Fibroblast of lung (primary cell): ENCODE data around the gene B9D1. TPM values are rescaled to one million over a fixed set of nuclear protein-coding genes. Genes with fewer than 3 reads are reported as not detected.

ENCODE experiments used
- DNase-seq, 2 donors: peaks; one replicate each; pipeline versions ENCODE4 v3.0.0 to v3.0.0-alpha.2; 2010; ENCODE audit warnings: low read depth in 2 of 2
- H2AFZ ChIP-seq: 2 replicates; pipeline ENCODE4 v1.5.1; 2012; ENCODE audit warnings: low read length, control low read depth, inconsistent platforms
- H3K27ac ChIP-seq: 2 replicates; pipeline ENCODE4 v1.5.1; 2011; ENCODE audit warnings: low read length, control low read depth; ENCODE audit not compliant: insufficient read depth
- H3K27me3 ChIP-seq: 2 replicates; pipeline ENCODE4 v1.5.1; 2011; ENCODE audit warnings: mild to moderate bottlenecking, low read length; ENCODE audit not compliant: control insufficient read depth, insufficient read depth
- H3K36me3 ChIP-seq: 2 replicates; pipeline ENCODE4 v1.5.1; 2011; ENCODE audit warnings: low read length; ENCODE audit not compliant: control insufficient read depth, insufficient read depth
- H3K4me1 ChIP-seq: 2 replicates; pipeline ENCODE4 v1.5.1; 2011; ENCODE audit warnings: low read length; ENCODE audit not compliant: control insufficient read depth, insufficient read depth; ENCODE audit errors: extremely low read depth
- H3K4me2 ChIP-seq: 2 replicates; pipeline ENCODE4 v1.5.1; 2011; ENCODE audit warnings: low read length, control low read depth; ENCODE audit not compliant: insufficient read depth; ENCODE audit errors: extremely low read depth
- H3K4me3 ChIP-seq, 4 experiments: fragments of 200-600 bp in 1 of 4; sonication (generic) in 1 of 4; replicated peaks in 1 of 4; 2 replicates each; pipeline ENCODE4 v1.5.1; 2011 to 2016; ENCODE audit warnings: low read length in 4 of 4, low read depth in 3 of 4, mild to moderate bottlenecking in 3 of 4, control low read depth in 2 of 4, inconsistent platforms in 1 of 4, mixed read lengths in 1 of 4; ENCODE audit not compliant: insufficient read depth in 1 of 4; ENCODE audit errors: control extremely low read depth in 1 of 4
- H3K79me2 ChIP-seq: 2 replicates; pipeline ENCODE4 v1.5.1; 2012; ENCODE audit warnings: mild to moderate bottlenecking, low read length, inconsistent platforms; ENCODE audit not compliant: control insufficient read depth, insufficient read depth
- H3K9ac ChIP-seq: 2 replicates; pipeline ENCODE4 v1.5.1; 2011; ENCODE audit warnings: mild to moderate bottlenecking, low read length, control low read depth; ENCODE audit not compliant: insufficient read depth
- H3K9me3 ChIP-seq: 2 replicates; pipeline ENCODE4 v1.5.1; 2012; ENCODE audit warnings: low read depth, low read length; ENCODE audit not compliant: control insufficient read depth, insufficient read depth
- H4K20me1 ChIP-seq: 2 replicates; pipeline ENCODE4 v1.5.1; 2011; ENCODE audit warnings: low read length; ENCODE audit not compliant: control insufficient read depth, insufficient read depth; ENCODE audit errors: extremely low read depth
- CTCF ChIP-seq, 2 donors: IDR thresholded peaks in 1 of 2; conservative IDR thresholded peaks in 1 of 2; 1 replicate in 1 of 2; 2 replicates in 1 of 2; pipeline ENCODE4 v1.5.1; 2011 to 2012; ENCODE audit warnings: low read length in 2 of 2, control low read depth in 1 of 2, inconsistent platforms in 1 of 2, low read depth in 1 of 2, mild to moderate bottlenecking in 1 of 2
- EZH2 ChIP-seq: IDR thresholded peaks from 2 replicates; pipeline ENCODE4 v1.5.1; 2012; ENCODE audit warnings: low read length, control low read depth, mild to moderate bottlenecking; ENCODE audit errors: missing control alignments
- polyA plus RNA-seq, 2 donors: library from polyadenylated mRNA; depleted of rRNA in 1 of 2; stranded (reverse) in 1 of 2; unstranded in 1 of 2; fragments of >200 nt; gene quantifications; 2 replicates each; pipeline ENCODE4 v1.2.1, GENCODE V29; 2011 to 2012; ENCODE audit warnings: missing spikeins in 1 of 2
- total RNA-seq: library from RNA; depleted of rRNA; stranded (reverse); fragments of >200 nt; gene quantifications from 2 replicates; pipeline ENCODE4 v1.2.1, GENCODE V29; 2014

Gene B9D1
- total and polyA plus RNA-seq, 2 donors (not counting 1 experiment from before 2014, with no cell fraction given), result 35.7 to 38.5 TPM

GRCh38 chr17:19408346-19408710, 45.8 kb upstream of the B9D1 start:
- Histone ChIP-seq H3K36me3 (no peaks in the 10 kb centered on the region), H3K9me3 (no peaks in the 10 kb centered on the region), H4K20me1 (no peaks in the 10 kb centered on the region), H3K9ac (no peak overlapping the region), H2AFZ (no peak overlapping the region), H3K4me1 (peaks cover 6% of the 10 kb centered on the region), H3K4me3 (no peak overlapping the region), H3K4me2 (no peak overlapping the region), H3K79me2 (no peaks in the 10 kb centered on the region), H3K27me3 (no peaks in the 10 kb centered on the region), H3K27ac (no peak overlapping the region)
- no peak for DNase-seq
- no peak for TF ChIP-seq CTCF (conservative IDR thresholded peaks at IDR 0.05 in 1 of 2, IDR thresholded peaks at IDR 0.05 in 1 of 2; ENCODE audit: low read depth in 1 of 2, low read length in 2 of 2)
- TF ChIP-seq EZH2, result no peak

DNA sequence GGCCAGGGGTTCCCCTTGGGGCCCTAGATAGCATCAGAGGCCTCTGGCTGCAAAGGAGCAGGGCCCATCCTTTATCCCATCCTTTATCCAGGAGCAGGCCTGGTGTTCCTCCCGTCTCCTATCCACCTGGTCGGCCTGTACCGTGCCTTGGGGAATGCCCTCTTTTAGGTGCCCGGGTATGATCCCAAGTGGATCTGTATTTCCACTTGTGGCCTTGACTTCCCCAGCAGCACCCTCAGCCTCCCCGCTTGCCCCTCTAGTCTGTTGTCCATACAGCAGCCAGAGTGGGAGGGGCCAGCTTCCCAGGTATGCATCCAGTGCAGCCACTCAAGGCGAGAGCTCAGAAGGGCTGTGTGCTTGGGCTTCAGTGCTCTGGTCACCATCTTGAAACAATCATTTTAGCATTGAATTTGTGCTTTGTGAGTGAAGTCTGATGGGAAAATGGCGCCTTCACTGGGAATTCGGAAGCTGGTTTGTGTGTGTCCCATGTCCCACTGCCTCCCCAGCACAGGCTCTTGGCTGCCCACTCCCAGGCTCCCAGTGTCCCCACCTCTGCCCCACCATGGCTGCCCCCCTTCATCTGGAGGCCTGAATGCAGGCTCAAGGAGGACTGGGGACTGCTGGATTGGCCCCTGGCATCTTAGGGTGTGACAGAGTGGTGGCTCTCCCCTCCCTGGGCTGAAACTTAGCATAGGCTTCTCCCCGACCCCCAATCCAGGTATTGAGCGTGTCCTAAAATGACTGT, 45.2 kb upstream of the B9D1 start:
- Histone ChIP-seq H4K20me1 (no peaks in the 10 kb centered on the region), H3K27me3 (no peaks in the 10 kb centered on the region), H3K4me1 (peaks cover 6% of the 10 kb centered on the region), H3K27ac (no peak overlapping the region), H2AFZ (no peak overlapping the region), H3K4me2 (no peak overlapping the region), H3K9ac (no peak overlapping the region), H3K9me3 (no peaks in the 10 kb centered on the region), H3K79me2 (no peaks in the 10 kb centered on the region), H3K4me3 (no peak overlapping the region), H3K36me3 (no peaks in the 10 kb centered on the region)
- DNase-seq, result no peak
- TF ChIP-seq EZH2, result no peak

GRCh38 chr17:19405114-19405513, 42.6 kb upstream of the B9D1 start:
- no peaks in the 10 kb centered on the region for H3K79me2 ChIP-seq
- no peaks in the 10 kb centered on the region for H3K27me3 ChIP-seq
- TF ChIP-seq EZH2 (no peak), CTCF (conservative IDR thresholded peaks at IDR 0.05 in 1 of 2, IDR thresholded peaks at IDR 0.05 in 1 of 2; ENCODE audit: low read depth in 1 of 2, low read length in 2 of 2) (no peak)
- no peak overlapping the region for H3K4me3 ChIP-seq
- peaks cover 2% of the 10 kb centered on the region for H3K4me1 ChIP-seq
- no peak overlapping the region for H3K4me2 ChIP-seq
- H3K36me3 ChIP-seq, result no peaks in the 10 kb centered on the region
- H4K20me1 ChIP-seq, result no peaks in the 10 kb centered on the region
- no peaks in the 10 kb centered on the region for H3K9me3 ChIP-seq
- H3K9ac ChIP-seq, result no peak overlapping the region
- H3K27ac ChIP-seq, result no peak overlapping the region
- no peak for DNase-seq
- no peak overlapping the region for H2AFZ ChIP-seq
